Spinal cord (tissue), 10 donors: ENCODE results near the gene HTRA1. TPM values are rescaled to one million over a fixed set of nuclear protein-coding genes. Genes with fewer than 3 reads are reported as not detected.
A peak's percentile ranks its signal among the peaks of the same experiment; 100 is the strongest.

ENCODE experiments used
- DNase-seq, 6 donors: peaks; one replicate each; pipeline versions ENCODE4 v3.0.0 to v3.0.0-alpha.2; 2013 to 2015; ENCODE audit warnings: low spot score in 6 of 6, low read depth in 4 of 6
- H3K27ac ChIP-seq: one replicate; pipeline ENCODE4 v1.5.1; 2013; ENCODE audit warnings: low read depth, low read length, control low read depth
- H3K27me3 ChIP-seq: one replicate; pipeline ENCODE4 v1.6.1; 2013; ENCODE audit warnings: low read length; ENCODE audit not compliant: control insufficient read depth, insufficient read depth
- H3K36me3 ChIP-seq: one replicate; pipeline ENCODE4 v1.6.1; 2013; ENCODE audit warnings: low read length; ENCODE audit not compliant: control insufficient read depth, insufficient read depth
- H3K4me1 ChIP-seq: one replicate; pipeline ENCODE4 v1.6.1; 2013; ENCODE audit warnings: low read length; ENCODE audit not compliant: control insufficient read depth, insufficient read depth
- H3K4me3 ChIP-seq: one replicate; pipeline ENCODE4 v1.5.1; 2013; ENCODE audit warnings: low read depth, low read length, control low read depth
- H3K9me3 ChIP-seq: one replicate; pipeline ENCODE4 v1.6.1; 2013; ENCODE audit warnings: low read length; ENCODE audit not compliant: control insufficient read depth, insufficient read depth
- WGBS: methylation state at CpG from one replicate; pipeline ENCODE4 v1.1.5; 2013; ENCODE audit warnings: missing lambda C conversion rate; ENCODE audit not compliant: insufficient coverage; 5-methylcytosine and 5-hydroxymethylcytosine counted together
- long read RNA-seq, 4 donors: transcript quantifications; one replicate each; lab custom pipeline, GENCODE V29; 2026
- polyA plus RNA-seq, 2 donors: library from polyadenylated mRNA; unstranded; fragments of 120-200 nt; gene quantifications; one replicate each; pipeline ENCODE4 v1.2.1, GENCODE V29; 2013; ENCODE audit not compliant: insufficient read length in 2 of 2
- total RNA-seq, 2 donors: library from RNA; depleted of rRNA in 1 of 2; stranded (reverse); fragments of 120-200 nt in 1 of 2; fragments of >200 nt in 1 of 2; gene quantifications; one replicate each; pipeline versions ENCODE4 v1.2.3 to v1.2.4, GENCODE V29; 2013 to 2014
- donor health status: healthy.

The HTRA1 gene
- total RNA-seq (100 to 1,000 TPM; 150 to 166 TPM), polyA plus RNA-seq (100 to 1,000 TPM; 174 to 243 TPM)
- long read RNA-seq, donor 1, transcript HTRA1-202 (6 exons, 1,214 nt) = minor isoform, 6 of 72 reads
- long read RNA-seq, donor 1, transcript HTRA1-201 (9 exons, 2,120 nt) = major isoform, 61 of 72 reads
- long read RNA-seq, donor 1, partial matches to known transcripts = 5 of 72 reads
- long read RNA-seq, donor 1, other reads (novel, unspliced or antisense) = 0 of 72 reads
- long read RNA-seq, donor 2, transcript HTRA1-201 (9 exons, 2,120 nt) = major isoform, 45 of 49 reads
- long read RNA-seq, donor 2, partial matches to known transcripts = 0 of 49 reads
- long read RNA-seq, donor 2, other reads (novel, unspliced or antisense) = 0 of 49 reads
- long read RNA-seq, donor 3, transcript HTRA1-201 (9 exons, 2,120 nt) = major isoform, 32 of 35 reads
- long read RNA-seq, donor 3, partial matches to known transcripts = 0 of 35 reads
- long read RNA-seq, donor 3, other reads (novel, unspliced or antisense) = 0 of 35 reads
- long read RNA-seq, donor 4, transcript HTRA1-201 (9 exons, 2,120 nt) = major isoform, 11 of 27 reads
- long read RNA-seq, donor 4, partial matches to known transcripts = 12 of 27 reads
- long read RNA-seq, donor 4, other reads (novel, unspliced or antisense) = 0 of 27 reads

GRCh38 chr10:122461367-122461728, at the start of gene HTRA1:
Gene HTRA1, plus strand, starts transcription at chr10:122461553. Its CDS starts 100 bp downstream, at chr10:122461653.
- Histone ChIP-seq H3K9me3 (no peaks in the 10 kb centered on the region), H3K4me1 (peaks cover 52% of the 10 kb centered on the region), H3K36me3 (peaks cover 3% of the 10 kb centered on the region), H3K27ac (peak within 1 kb of the TSS; percentile 69), H3K27me3 (peaks cover 18% of the 10 kb centered on the region), H3K4me3 (peak within 1 kb of the TSS; percentile 62)
- DNase-seq = peak in 2 of 6 donors; percentile 73 to 87
- WGBS = under 1% methylated on average over 53 of the region's 56 CpGs

DNA sequence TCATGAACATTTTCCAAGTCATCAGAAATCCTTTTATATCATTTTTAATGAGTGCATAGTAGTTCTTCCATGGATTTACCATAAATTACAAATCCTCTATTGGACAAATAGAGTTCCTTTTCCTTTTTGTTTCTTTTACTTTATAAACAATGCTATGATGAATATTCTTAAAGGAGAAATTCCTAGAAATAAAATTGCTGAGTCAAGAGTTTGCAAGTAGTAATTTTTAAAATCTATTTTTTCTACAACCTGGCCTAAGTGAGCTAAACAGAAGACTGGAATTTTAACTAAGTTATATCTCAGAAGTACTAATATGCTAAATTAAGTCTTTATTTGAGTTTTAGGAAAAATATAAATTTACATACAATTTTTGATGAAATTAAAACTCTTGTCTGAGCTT, 48.0 kb upstream of the HTRA1 start:
- no peaks in the 10 kb centered on the region for H3K4me1 ChIP-seq
- H3K9me3 ChIP-seq = no peaks in the 10 kb centered on the region
- H3K36me3 ChIP-seq = peaks cover 5% of the 10 kb centered on the region
- H3K27ac ChIP-seq = no peak overlapping the region
- H3K4me3 ChIP-seq = no peak overlapping the region
- no peak for DNase-seq
- no peaks in the 10 kb centered on the region for H3K27me3 ChIP-seq

DNA sequence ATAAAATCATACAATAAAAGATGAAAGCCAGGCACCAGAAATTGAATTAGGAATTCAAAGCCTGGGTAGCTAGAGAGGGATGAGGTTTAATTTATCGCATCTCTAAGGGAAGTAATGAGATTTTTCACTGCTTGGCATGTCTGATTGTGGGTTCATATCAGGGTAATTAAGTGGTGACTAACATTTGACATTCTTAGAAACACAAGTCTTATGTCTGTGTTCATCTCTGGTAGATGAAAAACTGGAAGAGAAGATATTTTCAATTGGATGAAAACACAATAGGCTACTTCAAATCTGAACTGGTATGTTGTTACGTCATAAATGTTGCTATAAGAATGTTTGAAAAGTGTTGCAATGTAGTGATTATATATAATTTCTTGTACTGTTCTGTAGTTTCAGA, 43.7 kb upstream of the HTRA1 start:
- no peaks in the 10 kb centered on the region for H3K36me3 ChIP-seq
- H3K27ac ChIP-seq = no peak overlapping the region
- DNase-seq = no peak
- no peaks in the 10 kb centered on the region for H3K9me3 ChIP-seq
- no peak overlapping the region for H3K4me3 ChIP-seq
- H3K27me3 ChIP-seq = no peaks in the 10 kb centered on the region
- WGBS = 100% methylated on average over 1 of the region's 2 CpGs
- no peaks in the 10 kb centered on the region for H3K4me1 ChIP-seq

DNA sequence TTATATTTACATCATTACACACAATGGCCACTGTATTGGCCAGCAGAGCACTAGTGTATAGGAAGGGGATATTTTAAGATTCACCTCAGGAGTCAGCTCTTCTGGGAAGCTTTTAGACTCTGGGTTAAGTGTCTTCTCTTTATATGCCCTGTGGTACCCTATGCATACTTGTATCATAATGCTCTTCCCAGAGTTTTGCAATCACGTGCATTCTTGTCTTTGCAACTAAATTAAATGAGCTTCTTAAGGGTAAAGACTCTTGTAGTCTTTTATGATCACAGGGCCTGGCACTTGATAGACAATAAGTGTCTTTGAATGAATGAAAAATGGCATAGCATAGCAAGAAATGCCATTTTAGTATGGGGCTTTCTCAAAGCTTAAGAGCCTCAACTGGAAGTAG, 42.3 kb upstream of the HTRA1 start:
- Histone ChIP-seq H3K9me3 (no peaks in the 10 kb centered on the region), H3K36me3 (no peaks in the 10 kb centered on the region), H3K27me3 (no peaks in the 10 kb centered on the region), H3K4me1 (no peaks in the 10 kb centered on the region), H3K4me3 (no peak overlapping the region), H3K27ac (no peak overlapping the region)
- WGBS = 33% methylated on average over 1 of the region's 1 CpG
- no peak for DNase-seq

DNA sequence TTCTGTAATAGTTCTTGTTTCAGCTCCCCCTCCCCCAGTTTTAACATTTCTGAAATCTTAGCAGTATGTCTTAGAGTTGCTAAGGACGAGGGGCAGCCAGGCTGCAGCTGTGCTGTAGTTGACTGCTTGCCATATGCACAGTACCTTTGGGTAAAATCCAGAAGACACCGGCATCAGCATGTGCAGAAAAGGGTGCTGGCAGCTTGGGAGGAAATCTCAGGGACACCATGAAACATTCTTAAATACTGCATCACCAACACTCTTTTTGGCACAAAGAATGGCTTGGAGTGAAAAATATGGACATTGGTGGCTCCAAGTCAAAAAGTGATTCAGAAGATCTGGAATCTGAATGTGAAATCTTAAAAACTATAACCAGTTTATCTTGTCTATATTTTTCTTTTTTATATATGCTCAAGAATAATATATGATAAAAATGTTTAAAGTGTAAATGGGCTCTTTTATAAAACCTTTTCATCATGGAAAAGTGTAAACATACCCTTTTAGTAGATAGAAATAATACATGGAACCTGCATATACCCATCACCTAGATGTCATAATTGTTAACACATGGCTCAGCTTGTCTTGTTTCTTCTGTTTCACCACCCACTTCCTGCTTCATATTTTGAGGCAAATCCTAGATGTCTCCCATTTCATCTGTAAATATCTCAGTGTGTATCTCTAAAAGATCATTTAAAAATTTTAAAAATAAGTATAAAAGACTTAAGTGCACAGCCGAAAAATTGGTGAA, 41.3 kb upstream of the HTRA1 start:
- no CpG with 5 or more reads among the region's 3 CpGs for WGBS
- Histone ChIP-seq H3K36me3 (no peaks in the 10 kb centered on the region), H3K27ac (no peak overlapping the region), H3K27me3 (no peaks in the 10 kb centered on the region), H3K4me3 (no peak overlapping the region), H3K4me1 (no peaks in the 10 kb centered on the region), H3K9me3 (no peaks in the 10 kb centered on the region)
- DNase-seq = peak in 2 of 6 donors; percentile 9 to 73

GRCh38 chr10:122420624-122421007, 40.7 kb upstream of the HTRA1 start:
- Histone ChIP-seq H3K27ac (no peak overlapping the region), H3K36me3 (no peaks in the 10 kb centered on the region), H3K4me3 (no peak overlapping the region), H3K4me1 (no peaks in the 10 kb centered on the region), H3K9me3 (no peaks in the 10 kb centered on the region), H3K27me3 (no peaks in the 10 kb centered on the region)
- no peak for DNase-seq
- WGBS = 84% methylated on average over 2 of the region's 3 CpGs

- WGBS = 100% methylated on average over 1 of the region's 3 CpGs
- no peaks in the 10 kb centered on the region for H3K4me1 ChIP-seq
- H3K36me3 ChIP-seq = no peaks in the 10 kb centered on the region
- no peak for DNase-seq
- H3K27ac ChIP-seq = no peak overlapping the region
- no peaks in the 10 kb centered on the region for H3K9me3 ChIP-seq
- no peak overlapping the region for H3K4me3 ChIP-seq
- H3K27me3 ChIP-seq = no peaks in the 10 kb centered on the region
Observed at GRCh38 chr10:122421054-122421625, 40.2 kb upstream of the HTRA1 start.

GRCh38 chr10:122421742-122422141, 39.6 kb upstream of the HTRA1 start:
- Histone ChIP-seq H3K4me3 (no peak overlapping the region), H3K36me3 (no peaks in the 10 kb centered on the region), H3K9me3 (no peaks in the 10 kb centered on the region), H3K4me1 (no peaks in the 10 kb centered on the region), H3K27ac (no peak overlapping the region), H3K27me3 (no peaks in the 10 kb centered on the region)
- DNase-seq = no peak

DNA sequence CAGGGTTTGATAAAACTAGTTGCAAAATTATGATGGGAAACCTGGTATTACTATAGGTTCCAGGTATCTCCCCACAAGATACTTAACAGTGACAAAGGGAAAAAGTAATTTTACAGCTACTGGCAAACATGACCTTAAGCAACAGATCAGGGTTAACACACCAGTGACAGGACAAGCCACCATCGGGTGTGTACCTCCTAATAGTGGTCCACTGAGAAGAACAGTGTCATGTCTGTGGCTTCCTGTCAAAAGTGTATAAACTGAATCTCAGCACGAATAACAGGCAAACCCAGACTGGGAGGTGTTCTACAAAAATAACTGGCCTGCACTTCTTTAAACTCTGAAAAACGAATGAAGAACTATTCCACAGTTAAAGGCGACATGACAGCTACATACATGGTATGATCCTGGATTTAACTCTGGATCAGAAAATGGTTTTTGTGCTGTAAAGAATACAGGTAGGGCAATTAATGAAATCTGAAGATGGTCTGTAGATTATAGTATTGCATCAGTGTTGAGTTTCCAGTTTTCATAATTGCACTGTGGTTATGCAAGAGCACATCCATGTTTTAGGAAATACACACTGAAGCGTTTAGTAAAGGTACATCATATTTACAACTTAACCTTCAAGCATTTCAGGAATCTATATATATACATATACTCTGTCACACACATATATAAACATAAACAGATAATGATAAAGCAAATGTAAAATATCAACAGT, 38.9 kb upstream of the HTRA1 start:
- Histone ChIP-seq H3K4me1 (no peaks in the 10 kb centered on the region), H3K4me3 (no peak overlapping the region), H3K36me3 (no peaks in the 10 kb centered on the region), H3K27me3 (no peaks in the 10 kb centered on the region), H3K27ac (no peak overlapping the region), H3K9me3 (no peaks in the 10 kb centered on the region)
- DNase-seq = no peak
- 94% methylated on average over 2 of the region's 5 CpGs for WGBS
